ENCODE measurements around the gene RTN4.

GRCh38 chr2:55006306-55006705 lies 43.9 kb downstream of the RTN4 start:
- TF ChIP-seq POLR2A (IDR thresholded peaks at IDR 0.05) (no peak), CTCF (IDR thresholded peaks at IDR 0.05) (no peak)

Data from heart left ventricle (tissue), 13 donors.